HEK293 (cell line): ENCODE results near the gene DDX17.
A peak's percentile ranks its signal among the peaks of the same experiment; 100 is the strongest.

ENCODE experiments used
- CTCF ChIA-PET: fragments of 350-600 bp; formaldehyde crosslinking; extraction: SDS; loops from one replicate; lab custom pipeline; 2021; ENCODE audit warnings: antibody characterized with exemption; lab: Yijun Ruan, JAX
- POLR2A ChIA-PET: fragments of 300-600 bp; formaldehyde crosslinking; extraction: SDS; loops from one replicate; lab custom pipeline; 2020; ENCODE audit warnings: antibody characterized with exemption, inconsistent platforms; lab: Yijun Ruan, JAX
- H3K27ac ChIP-seq: fragments of 200-500 bp; sonication (Bioruptor generic); 2 replicates; pipeline ENCODE4 v1.5.1; 2014; ENCODE audit warnings: low read depth, low read length, control low read depth, inconsistent platforms; ENCODE audit errors: extremely low read depth
- H3K36me3 ChIP-seq, 2 experiments: fragments of 200-500 bp in 1 of 2; sonication (Bioruptor generic) in 1 of 2; 1 replicate in 1 of 2; 2 replicates in 1 of 2; pipeline ENCODE4 v1.5.1; 2014 to 2017; ENCODE audit warnings: inconsistent platforms in 2 of 2, low read length in 2 of 2; ENCODE audit not compliant: control insufficient read depth in 2 of 2, insufficient read depth in 1 of 2
- H3K4me1 ChIP-seq: fragments of 200-500 bp; sonication (Bioruptor generic); 2 replicates; pipeline ENCODE4 v1.5.1; 2014; ENCODE audit warnings: mild to moderate bottlenecking, low read length, inconsistent platforms; ENCODE audit not compliant: control insufficient read depth, insufficient read depth
- H3K4me3 ChIP-seq: 2 replicates; pipeline ENCODE4 v1.5.1; 2011; ENCODE audit warnings: low read depth, mild to moderate bottlenecking, control low read depth, low read length, moderate library complexity
- H3K9me3 ChIP-seq: fragments of 200-500 bp; sonication (Bioruptor generic); 2 replicates; pipeline ENCODE4 v1.5.1; 2014; ENCODE audit warnings: low read depth, low read length, inconsistent platforms; ENCODE audit not compliant: control insufficient read depth, insufficient read depth
- BCL6B ChIP-seq: fragments of 450-650 bp; formaldehyde crosslinking; IDR thresholded peaks from 2 replicates; pipeline ENCODE4 v1.5.1; 2017; ENCODE audit warnings: missing biosample characterization, missing genetic modification characterization
- EGR2 ChIP-seq: fragments of 450-650 bp; formaldehyde crosslinking; IDR thresholded peaks from 2 replicates; pipeline ENCODE4 v1.5.1; 2016; ENCODE audit warnings: low read depth, missing biosample characterization, missing genetic modification characterization
- KLF1 ChIP-seq: fragments of 450-650 bp; formaldehyde crosslinking; IDR thresholded peaks from 2 replicates; pipeline ENCODE4 v1.5.1; 2016; ENCODE audit warnings: missing biosample characterization, missing genetic modification characterization
- KLF10 ChIP-seq: fragments of 450-650 bp; IDR thresholded peaks from 2 replicates; pipeline ENCODE4 v1.5.1; 2018; ENCODE audit warnings: missing biosample characterization, mild to moderate bottlenecking, missing genetic modification characterization
- PRDM6 ChIP-seq: fragments of 450-650 bp; formaldehyde crosslinking; IDR thresholded peaks from 2 replicates; pipeline ENCODE4 v1.5.1; 2017; ENCODE audit warnings: missing biosample characterization, missing genetic modification characterization
- TCF7L2 ChIP-seq: IDR thresholded peaks from 2 replicates; pipeline ENCODE4 v1.6.1; 2011; ENCODE audit warnings: low read depth, mild to moderate bottlenecking, inconsistent platforms, low read length, moderate library complexity, borderline replicate concordance
- ZFHX2 ChIP-seq: fragments of 450-650 bp; formaldehyde crosslinking; conservative IDR thresholded peaks from 2 replicates; pipeline ENCODE4 v1.5.1; 2016; ENCODE audit warnings: missing biosample characterization, missing genetic modification characterization
- ZNF133 ChIP-seq: fragments of 450-650 bp; formaldehyde crosslinking; IDR thresholded peaks from 2 replicates; pipeline ENCODE4 v1.5.1; 2016; ENCODE audit warnings: missing biosample characterization, missing genetic modification characterization
- ZNF157 ChIP-seq: fragments of 450-650 bp; formaldehyde crosslinking; IDR thresholded peaks from 2 replicates; pipeline ENCODE4 v1.5.1; 2016; ENCODE audit warnings: missing biosample characterization, missing genetic modification characterization
- ZNF19 ChIP-seq: fragments of 450-650 bp; formaldehyde crosslinking; IDR thresholded peaks from 2 replicates; pipeline ENCODE4; 2016; ENCODE audit warnings: missing biosample characterization, missing genetic modification characterization, low read depth
- ZNF2 ChIP-seq: fragments of 450-650 bp; formaldehyde crosslinking; IDR thresholded peaks from 2 replicates; pipeline ENCODE4 v1.5.1; 2016; ENCODE audit warnings: missing biosample characterization, missing genetic modification characterization
- ZNF426 ChIP-seq: fragments of 450-650 bp; formaldehyde crosslinking; IDR thresholded peaks from 2 replicates; pipeline ENCODE4 v1.5.1; 2017; ENCODE audit warnings: missing biosample characterization, missing genetic modification characterization, mild to moderate bottlenecking, inconsistent platforms, moderate library complexity
- ZNF518A ChIP-seq: fragments of 450-650 bp; formaldehyde crosslinking; conservative IDR thresholded peaks from 2 replicates; pipeline ENCODE4 v1.5.1; 2016; ENCODE audit warnings: low read depth, missing biosample characterization, missing genetic modification characterization
- ZNF544 ChIP-seq: fragments of 450-650 bp; formaldehyde crosslinking; IDR thresholded peaks from 2 replicates; pipeline ENCODE4 v1.5.0; 2017; ENCODE audit warnings: missing biosample characterization, missing genetic modification characterization
- ZNF777 ChIP-seq: fragments of 450-650 bp; formaldehyde crosslinking; IDR thresholded peaks from 2 replicates; pipeline ENCODE4 v1.5.1; 2017; ENCODE audit warnings: missing biosample characterization, missing genetic modification characterization, borderline replicate concordance
- ZNF792 ChIP-seq: fragments of 450-650 bp; formaldehyde crosslinking; IDR thresholded peaks from 2 replicates; pipeline ENCODE4 v1.5.1; 2016; ENCODE audit warnings: missing biosample characterization, missing genetic modification characterization
- ZNF830 ChIP-seq: fragments of 450-650 bp; IDR thresholded peaks from 2 replicates; pipeline ENCODE4 v1.5.0; 2018; ENCODE audit warnings: missing biosample characterization, missing genetic modification characterization, low read depth, mild to moderate bottlenecking, moderate library complexity

Gene DDX17

GRCh38 chr22:38524429-38524828, 18.3 kb upstream of the DDX17 start (continued):
- TF ChIP-seq ZNF544 (tag by site-specific recombination) (no peak), ZNF792 (no peak), KLF10 (tag by site-specific recombination) (no peak), ZNF426 (tag by site-specific recombination) (no peak), ZNF19 (no peak), ZNF830 (tag by site-specific recombination) (no peak), ZNF777 (tag by site-specific recombination) (no peak), KLF1 (tag by site-specific recombination) (no peak)

GRCh38 chr22:38523479-38523878, 17.4 kb upstream of the DDX17 start:
- Histone ChIP-seq H3K36me3 (no peaks in the 10 kb centered on the region), H3K4me3 (no peak overlapping the region), H3K4me1 (no peaks in the 10 kb centered on the region), H3K9me3 (no peaks in the 10 kb centered on the region), H3K27ac (no peak overlapping the region)
- ChIA-PET POLR2A (interaction anchor here (1.3 kb wide), 1 partner anchor 47 kb away, joined by 3 read pairs; no protein-coding TSS in a partner anchor), CTCF (interaction anchor here (1.2 kb wide), 1 partner anchor 11 kb away, joined by 5 read pairs; no protein-coding TSS in a partner anchor)
- TF ChIP-seq ZNF157 (no peak), ZNF518A (tag by site-specific recombination) (no peak), ZFHX2 (tag by site-specific recombination) (0 out of 2 replicates have a peak, but pooled peaks have one; percentile 12), BCL6B (tag by site-specific recombination) (no peak), EGR2 (peak; percentile 54; the same call in 1 of the 2 replicates), TCF7L2 (no peak), KLF1 (tag by site-specific recombination) (no peak)

- no peak for TF ChIP-seq ZNF2 (tag by site-specific recombination)
- TF ChIP-seq PRDM6 = no peak
- TF ChIP-seq ZNF133 (tag by site-specific recombination) = peak; percentile 37; the same call in 1 of the 2 replicates
- ChIA-PET POLR2A (interaction anchor here (1.3 kb wide), 1 partner anchor 48 kb away, joined by 3 read pairs; no protein-coding TSS in a partner anchor), CTCF (interaction anchor here (0.8 to 1.2 kb wide), 2 partner anchors 11 to 471 kb away, joined by 3 to 5 read pairs; no protein-coding TSS in a partner anchor)
- Histone ChIP-seq H3K4me3 (no peak overlapping the region), H3K27ac (no peak overlapping the region), H3K36me3 (no peaks in the 10 kb centered on the region), H3K9me3 (no peaks in the 10 kb centered on the region), H3K4me1 (no peaks in the 10 kb centered on the region)
Observed at GRCh38 chr22:38523029-38523428, 16.9 kb upstream of the DDX17 start.
